ENCODE data around the gene PRKCA.
A peak's percentile ranks its signal among the peaks of the same experiment; 100 is the strongest.

Gene PRKCA

GRCh38 chr17:66633317-66633965 lies 331.0 kb downstream of the PRKCA start:
- Histone ChIP-seq H3K27ac (ENCODE audit: low read depth, low read length) (no peak overlapping the region), H3K4me3 (ENCODE audit: low read length) (no peak overlapping the region), H3K9ac (ENCODE audit: low read length) (no peak overlapping the region), H3K27me3 (ENCODE audit: control insufficient read depth, insufficient read depth, low read length) (no peaks in the 10 kb centered on the region), H3K36me3 (ENCODE audit: control insufficient read depth, insufficient read depth, low read length) (no peaks in the 10 kb centered on the region), H3K4me1 (ENCODE audit: control insufficient read depth, insufficient read depth, low read length) (peaks cover 11% of the 10 kb centered on the region)

GRCh38 chr17:66634193-66634592 lies 331.8 kb downstream of the PRKCA start:
- H3K36me3 ChIP-seq (ENCODE audit: control insufficient read depth, insufficient read depth, low read length): no peaks in the 10 kb centered on the region
- no peaks in the 10 kb centered on the region for H3K27me3 ChIP-seq (ENCODE audit: control insufficient read depth, insufficient read depth, low read length)
- H3K4me3 ChIP-seq (ENCODE audit: low read length): no peak overlapping the region
- no peak overlapping the region for H3K9ac ChIP-seq (ENCODE audit: low read length)
- peaks cover 5% of the 10 kb centered on the region for H3K4me1 ChIP-seq (ENCODE audit: control insufficient read depth, insufficient read depth, low read length)
- no peak overlapping the region for H3K27ac ChIP-seq (ENCODE audit: low read depth, low read length)

- H3K9ac ChIP-seq (ENCODE audit: low read length): no peak overlapping the region
- no peak overlapping the region for H3K4me3 ChIP-seq (ENCODE audit: low read length)
- peaks cover 4% of the 10 kb centered on the region for H3K4me1 ChIP-seq (ENCODE audit: control insufficient read depth, insufficient read depth, low read length)
- no peaks in the 10 kb centered on the region for H3K27me3 ChIP-seq (ENCODE audit: control insufficient read depth, insufficient read depth, low read length)
- peak overlapping the region; percentile 40 for H3K27ac ChIP-seq (ENCODE audit: low read depth, low read length)
- H3K36me3 ChIP-seq (ENCODE audit: control insufficient read depth, insufficient read depth, low read length): no peaks in the 10 kb centered on the region
Measured at GRCh38 chr17:66635386-66636045, 333.1 kb downstream of the PRKCA start.

- no peak overlapping the region for H3K27ac ChIP-seq (ENCODE audit: low read depth, low read length)
- H3K4me3 ChIP-seq (ENCODE audit: low read length): no peak overlapping the region
- H3K27me3 ChIP-seq (ENCODE audit: control insufficient read depth, insufficient read depth, low read length): no peaks in the 10 kb centered on the region
- H3K9ac ChIP-seq (ENCODE audit: low read length): no peak overlapping the region
- H3K36me3 ChIP-seq (ENCODE audit: control insufficient read depth, insufficient read depth, low read length): no peaks in the 10 kb centered on the region
- peaks cover 4% of the 10 kb centered on the region for H3K4me1 ChIP-seq (ENCODE audit: control insufficient read depth, insufficient read depth, low read length)
Measured at GRCh38 chr17:66636111-66636510, 333.7 kb downstream of the PRKCA start.

GRCh38 chr17:66637491-66637890 lies 335.1 kb downstream of the PRKCA start:
- no peak overlapping the region for H3K9ac ChIP-seq (ENCODE audit: low read length)
- H3K27me3 ChIP-seq (ENCODE audit: control insufficient read depth, insufficient read depth, low read length): no peaks in the 10 kb centered on the region
- no peaks in the 10 kb centered on the region for H3K36me3 ChIP-seq (ENCODE audit: control insufficient read depth, insufficient read depth, low read length)
- no peak overlapping the region for H3K4me3 ChIP-seq (ENCODE audit: low read length)
- H3K4me1 ChIP-seq (ENCODE audit: control insufficient read depth, insufficient read depth, low read length): peaks cover 4% of the 10 kb centered on the region
- H3K27ac ChIP-seq (ENCODE audit: low read depth, low read length): no peak overlapping the region

- Histone ChIP-seq H3K27ac (ENCODE audit: low read depth, low read length) (no peak overlapping the region), H3K9ac (ENCODE audit: low read length) (no peak overlapping the region), H3K27me3 (ENCODE audit: control insufficient read depth, insufficient read depth, low read length) (no peaks in the 10 kb centered on the region), H3K4me3 (ENCODE audit: low read length) (no peak overlapping the region), H3K36me3 (ENCODE audit: control insufficient read depth, insufficient read depth, low read length) (no peaks in the 10 kb centered on the region), H3K4me1 (ENCODE audit: control insufficient read depth, insufficient read depth, low read length) (peaks cover 4% of the 10 kb centered on the region)
Measured at GRCh38 chr17:66638707-66639479, 336.5 kb downstream of the PRKCA start.

- Histone ChIP-seq H3K36me3 (ENCODE audit: control insufficient read depth, insufficient read depth, low read length) (no peaks in the 10 kb centered on the region), H3K27ac (ENCODE audit: low read depth, low read length) (peak overlapping the region; percentile 23), H3K4me1 (ENCODE audit: control insufficient read depth, insufficient read depth, low read length) (no peaks in the 10 kb centered on the region), H3K27me3 (ENCODE audit: control insufficient read depth, insufficient read depth, low read length) (no peaks in the 10 kb centered on the region), H3K4me3 (ENCODE audit: low read length) (no peak overlapping the region), H3K9ac (ENCODE audit: low read length) (no peak overlapping the region)
Measured at GRCh38 chr17:66643815-66644710, 341.6 kb downstream of the PRKCA start.

GRCh38 chr17:66645259-66645658 lies 342.8 kb downstream of the PRKCA start:
- H3K4me3 ChIP-seq (ENCODE audit: low read length): no peak overlapping the region
- no peak overlapping the region for H3K27ac ChIP-seq (ENCODE audit: low read depth, low read length)
- H3K4me1 ChIP-seq (ENCODE audit: control insufficient read depth, insufficient read depth, low read length): no peaks in the 10 kb centered on the region
- no peaks in the 10 kb centered on the region for H3K36me3 ChIP-seq (ENCODE audit: control insufficient read depth, insufficient read depth, low read length)
- H3K27me3 ChIP-seq (ENCODE audit: control insufficient read depth, insufficient read depth, low read length): no peaks in the 10 kb centered on the region
- no peak overlapping the region for H3K9ac ChIP-seq (ENCODE audit: low read length)

GRCh38 chr17:66647391-66647983 lies 345.1 kb downstream of the PRKCA start:
- Histone ChIP-seq H3K27me3 (ENCODE audit: control insufficient read depth, insufficient read depth, low read length) (no peaks in the 10 kb centered on the region), H3K27ac (ENCODE audit: low read depth, low read length) (no peak overlapping the region), H3K9ac (ENCODE audit: low read length) (no peak overlapping the region), H3K4me3 (ENCODE audit: low read length) (no peak overlapping the region), H3K36me3 (ENCODE audit: control insufficient read depth, insufficient read depth, low read length) (no peaks in the 10 kb centered on the region), H3K4me1 (ENCODE audit: control insufficient read depth, insufficient read depth, low read length) (peaks cover 8% of the 10 kb centered on the region)

- no peak overlapping the region for H3K27ac ChIP-seq (ENCODE audit: low read depth, low read length)
- H3K4me1 ChIP-seq (ENCODE audit: control insufficient read depth, insufficient read depth, low read length): peaks cover 8% of the 10 kb centered on the region
- H3K27me3 ChIP-seq (ENCODE audit: control insufficient read depth, insufficient read depth, low read length): no peaks in the 10 kb centered on the region
- no peaks in the 10 kb centered on the region for H3K36me3 ChIP-seq (ENCODE audit: control insufficient read depth, insufficient read depth, low read length)
- H3K4me3 ChIP-seq (ENCODE audit: low read length): no peak overlapping the region
- H3K9ac ChIP-seq (ENCODE audit: low read length): no peak overlapping the region
Measured at GRCh38 chr17:66649818-66650543, 347.6 kb downstream of the PRKCA start.

GRCh38 chr17:66650544-66650877 lies 348.1 kb downstream of the PRKCA start:
- Histone ChIP-seq H3K36me3 (ENCODE audit: control insufficient read depth, insufficient read depth, low read length) (no peaks in the 10 kb centered on the region), H3K4me3 (ENCODE audit: low read length) (no peak overlapping the region), H3K4me1 (ENCODE audit: control insufficient read depth, insufficient read depth, low read length) (peaks cover 8% of the 10 kb centered on the region), H3K9ac (ENCODE audit: low read length) (no peak overlapping the region), H3K27ac (ENCODE audit: low read depth, low read length) (no peak overlapping the region), H3K27me3 (ENCODE audit: control insufficient read depth, insufficient read depth, low read length) (no peaks in the 10 kb centered on the region)

All from rectal smooth muscle tissue (tissue), 1 donor.